CD1c-positive myeloid dendritic cell (primary cell): ENCODE measurements around the gene CDH4.
"Not testable (repeated sequence)": the region's sequence is repeated elsewhere in the genome, so short reads cannot be mapped to it uniquely, and the experiment has no call there.

Source experiments
- DNase-seq: peaks from one replicate; pipeline ENCODE4 v3.0.0-alpha.2; 2016; ENCODE audit errors: extremely low spot score

Gene CDH4

DNA sequence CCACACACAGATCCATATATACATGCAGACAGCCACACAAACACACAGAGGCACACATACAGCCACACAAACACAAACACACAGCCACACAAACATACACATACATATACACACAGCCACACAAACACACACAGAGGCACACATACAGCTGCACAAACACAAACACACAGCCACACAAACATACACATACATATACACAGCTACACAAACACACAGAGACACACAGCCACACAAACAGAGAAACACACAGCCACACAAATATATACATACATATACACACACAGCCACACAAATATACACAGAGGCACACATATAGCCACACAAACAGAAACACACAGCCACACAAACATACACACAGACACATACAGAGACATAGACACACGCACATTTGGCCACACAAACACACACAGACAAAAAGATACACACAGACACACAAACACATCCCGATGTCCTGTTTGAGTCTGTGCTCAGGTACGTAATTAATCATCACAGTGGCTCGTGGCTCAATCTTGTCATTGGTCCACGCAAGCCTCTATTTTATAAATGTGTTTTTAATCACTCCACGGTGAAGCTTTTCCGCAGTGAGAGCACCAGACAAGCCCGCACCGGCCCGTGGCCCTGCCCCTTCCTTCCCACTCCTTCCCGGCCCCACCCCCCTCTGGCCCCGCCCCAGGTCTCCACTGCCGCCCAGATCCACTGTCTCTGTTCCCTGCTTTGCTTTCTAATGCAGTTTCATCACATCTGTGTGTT lies 135.3 kb downstream of the CDH4 start:
- DNase-seq, result no peak

DNA sequence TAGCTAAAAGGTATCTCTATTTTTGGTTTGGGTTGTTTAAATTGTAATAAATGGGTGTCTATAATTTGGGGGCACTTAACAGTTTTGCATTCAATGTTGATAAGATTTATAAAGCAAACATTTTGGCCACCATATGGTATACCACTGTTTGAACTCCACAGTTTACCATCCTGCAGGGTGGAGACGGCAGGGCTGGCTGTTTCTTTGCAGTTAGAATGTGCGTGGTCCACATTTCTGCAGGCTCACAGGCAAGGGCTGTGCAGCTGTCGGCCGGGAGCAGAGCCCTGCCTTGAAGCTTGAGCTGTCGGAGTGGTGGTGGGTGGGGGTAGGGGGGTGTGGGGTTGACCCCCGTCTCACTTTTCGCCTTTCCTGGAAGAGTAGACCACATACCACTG lies 135.9 kb downstream of the CDH4 start:
- no peak for DNase-seq

DNA sequence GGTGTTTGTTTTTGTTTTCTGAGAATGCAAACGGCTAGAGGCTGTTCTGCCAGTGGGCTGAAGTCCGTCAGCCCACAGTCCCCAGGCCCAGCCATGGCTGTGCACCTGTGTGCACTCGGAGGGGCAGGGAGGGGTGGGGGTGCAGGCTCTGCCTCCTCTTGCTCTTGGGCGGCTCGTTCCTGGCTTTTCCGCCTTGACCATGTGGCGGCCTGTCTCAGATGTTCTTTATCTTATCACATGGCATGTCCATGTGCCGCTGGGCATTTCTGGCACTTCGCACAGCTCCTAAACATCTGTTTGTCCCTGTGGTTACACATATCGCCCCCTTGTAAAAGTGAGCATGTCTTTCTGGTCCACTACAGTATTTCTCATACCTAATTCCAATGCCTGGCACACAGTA lies 137.0 kb downstream of the CDH4 start:
- no peak for DNase-seq

DNA sequence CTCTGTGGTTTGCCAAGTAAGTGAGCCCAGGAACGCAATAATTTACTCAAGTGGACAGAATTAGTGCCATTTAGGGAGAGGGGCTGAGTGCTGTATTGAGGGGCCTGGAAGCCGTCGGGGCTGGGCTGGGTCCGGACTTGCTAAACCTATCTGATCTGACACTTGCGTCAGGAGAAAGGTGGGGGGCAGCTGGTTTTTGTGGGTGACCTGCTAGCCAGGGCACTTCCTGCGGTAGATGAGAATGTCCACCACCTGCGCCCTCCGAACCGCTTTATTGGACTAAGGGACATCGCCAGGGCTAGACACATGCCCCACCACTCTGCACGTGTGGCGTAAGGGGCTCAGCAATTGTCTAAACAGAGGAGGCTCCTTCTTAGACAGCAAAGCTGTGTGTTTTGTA lies 139.1 kb downstream of the CDH4 start:
- DNase-seq, result no peak

DNA sequence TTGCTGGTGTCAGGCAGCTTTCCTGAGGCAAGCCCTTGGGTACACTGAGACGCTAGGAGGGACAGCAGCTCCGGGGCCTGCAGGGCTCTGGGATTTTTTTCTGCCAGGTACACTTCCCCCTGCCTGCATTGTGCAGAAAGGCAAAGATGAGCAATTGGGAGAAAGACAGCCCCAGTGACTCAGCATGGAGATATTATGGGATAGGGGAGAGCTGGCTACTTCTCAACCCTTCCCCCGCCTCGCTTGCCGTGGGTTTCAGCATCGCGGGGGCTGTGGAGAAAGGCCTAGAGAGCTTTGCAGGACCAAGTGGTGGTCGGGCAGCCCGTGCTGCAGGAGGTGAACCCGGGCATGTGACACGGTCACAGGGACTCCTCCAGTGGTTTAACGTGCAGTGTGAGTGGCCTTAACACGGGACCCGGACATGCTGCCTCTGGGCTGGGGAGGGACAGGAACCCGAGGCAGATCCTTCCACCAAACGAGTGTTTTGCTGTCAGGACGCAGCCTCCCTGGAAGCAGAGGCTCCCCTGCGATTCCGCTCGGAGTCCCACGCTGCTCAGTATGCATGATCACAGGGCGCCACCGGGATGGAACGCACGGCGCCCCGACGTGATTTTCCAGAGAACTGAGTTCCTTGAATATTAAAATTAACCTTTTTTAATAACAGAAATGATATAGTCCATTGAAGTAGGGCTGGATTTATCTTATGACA lies 139.9 kb downstream of the CDH4 start:
- no peak for DNase-seq

DNA sequence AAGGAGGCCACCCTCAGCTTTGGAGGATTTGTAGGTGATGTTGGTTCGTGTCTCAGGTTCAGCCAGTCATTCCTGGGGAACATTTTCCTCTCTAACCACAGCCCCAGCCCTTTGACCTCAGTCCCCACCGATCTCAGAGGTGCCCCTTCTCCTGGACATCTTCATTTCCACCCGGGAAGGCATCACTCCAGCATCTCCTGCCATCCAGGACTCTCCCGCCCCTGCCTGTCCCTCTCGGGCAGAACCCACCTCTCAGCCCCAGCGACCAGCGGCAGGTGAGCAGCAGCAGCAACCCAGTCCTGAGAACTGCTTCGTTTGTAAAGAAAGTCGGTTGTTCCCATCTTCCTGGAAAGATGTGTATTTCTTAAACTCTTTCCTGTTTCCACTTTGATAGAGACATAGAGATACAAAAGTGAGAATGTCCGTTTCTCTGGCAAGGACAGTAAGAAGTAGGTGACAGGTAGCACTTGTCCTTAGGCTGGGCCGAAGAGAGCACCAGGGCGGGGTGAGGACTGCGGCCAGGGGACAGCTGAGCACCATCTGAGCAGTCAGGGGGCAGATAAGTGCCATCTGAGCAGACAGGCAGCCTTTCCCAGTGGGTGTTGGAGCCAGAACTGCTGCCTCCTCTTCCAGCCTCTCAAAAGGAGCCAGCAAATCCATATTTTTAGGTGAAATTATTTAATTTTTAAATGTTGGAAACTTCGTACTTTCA lies 142.2 kb downstream of the CDH4 start:
- DNase-seq, result no peak

DNA sequence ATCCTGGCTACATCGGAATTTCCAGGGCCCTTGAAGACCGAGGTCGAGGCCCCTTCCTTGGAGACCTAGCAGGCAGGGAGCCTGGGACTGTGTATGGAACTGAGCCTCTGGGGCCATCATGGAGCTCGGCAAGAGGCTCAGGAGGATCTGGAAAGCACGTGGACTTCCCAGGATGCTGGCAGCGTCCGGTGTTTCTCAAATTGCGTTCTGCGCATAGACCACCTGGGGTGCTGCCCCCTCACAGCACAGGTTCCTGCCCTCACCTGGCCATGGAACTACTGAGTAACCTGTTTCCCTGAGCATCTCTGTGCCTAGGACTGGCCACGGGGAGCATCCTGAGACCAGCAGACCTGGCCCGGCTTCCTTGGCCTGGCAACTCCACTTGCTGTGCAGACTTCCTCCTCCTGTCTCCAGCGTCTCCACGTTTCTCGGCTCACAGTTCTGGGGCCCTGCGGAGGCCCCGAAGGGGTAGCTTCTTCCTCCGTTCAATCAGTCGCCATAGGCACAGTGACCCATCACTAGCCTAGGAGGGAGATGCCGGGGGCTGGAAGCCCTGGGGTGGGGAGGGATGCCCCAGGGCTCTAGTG lies 144.3 kb downstream of the CDH4 start:
- DNase-seq, result no peak

DNA sequence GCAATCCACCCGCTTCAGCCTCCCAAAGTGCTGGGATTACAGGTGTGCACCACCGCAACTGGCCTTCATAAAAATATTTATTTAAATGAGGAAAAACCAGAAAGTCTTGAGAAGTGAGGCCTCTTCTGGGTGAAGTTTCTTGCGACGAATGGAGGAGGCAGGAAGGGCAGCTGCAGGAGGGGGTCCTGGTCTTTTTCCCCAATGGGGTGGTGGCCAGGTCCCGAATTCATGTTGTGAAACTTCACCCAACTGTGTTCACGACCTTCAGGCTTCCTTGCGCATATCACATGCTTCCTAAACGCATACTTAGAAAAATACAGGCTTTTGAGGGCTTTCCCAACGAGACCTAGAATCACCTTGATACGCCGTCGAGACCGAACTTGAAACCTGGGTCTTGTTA lies 145.1 kb downstream of the CDH4 start:
- DNase-seq, result no peak

DNA sequence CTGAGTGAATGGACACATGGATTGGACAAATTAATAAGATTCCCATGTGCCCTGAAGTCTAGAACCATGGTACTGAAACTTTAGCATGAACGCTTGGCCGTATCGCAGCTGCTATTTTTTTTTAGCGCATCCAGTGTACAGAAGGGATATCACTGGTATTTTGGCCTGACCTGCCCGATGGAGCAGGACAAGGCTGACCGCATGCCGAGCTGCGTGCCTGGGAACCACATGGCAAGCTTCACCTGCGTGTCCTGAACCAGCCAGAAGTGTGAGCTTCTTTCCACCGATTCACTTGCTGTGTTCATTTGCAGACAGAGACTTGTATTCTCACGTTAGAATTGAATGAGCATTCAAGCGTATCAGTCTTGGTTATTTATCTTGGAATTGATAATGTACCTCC lies 145.7 kb downstream of the CDH4 start:
- DNase-seq, result no peak

DNA sequence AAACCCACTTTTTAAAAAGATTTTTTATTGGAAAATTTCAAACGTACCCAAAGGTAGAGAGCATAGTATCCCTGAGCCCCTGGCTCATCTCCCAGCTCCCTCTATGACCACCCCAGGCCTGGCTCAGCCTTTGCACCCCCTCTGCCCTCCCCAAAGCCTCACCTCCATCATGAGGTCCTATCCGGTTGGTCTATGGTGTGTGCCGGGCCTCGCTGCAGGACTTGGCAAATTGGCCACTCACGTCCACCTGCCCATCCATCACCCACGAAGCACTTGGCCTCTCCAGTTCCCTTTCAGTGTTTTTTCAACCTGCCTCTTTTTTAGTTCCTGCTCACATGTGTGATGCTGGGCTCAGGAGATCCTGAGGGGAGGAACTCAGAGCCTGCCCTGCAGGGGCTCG lies 147.4 kb downstream of the CDH4 start:
- no peak for DNase-seq

DNA sequence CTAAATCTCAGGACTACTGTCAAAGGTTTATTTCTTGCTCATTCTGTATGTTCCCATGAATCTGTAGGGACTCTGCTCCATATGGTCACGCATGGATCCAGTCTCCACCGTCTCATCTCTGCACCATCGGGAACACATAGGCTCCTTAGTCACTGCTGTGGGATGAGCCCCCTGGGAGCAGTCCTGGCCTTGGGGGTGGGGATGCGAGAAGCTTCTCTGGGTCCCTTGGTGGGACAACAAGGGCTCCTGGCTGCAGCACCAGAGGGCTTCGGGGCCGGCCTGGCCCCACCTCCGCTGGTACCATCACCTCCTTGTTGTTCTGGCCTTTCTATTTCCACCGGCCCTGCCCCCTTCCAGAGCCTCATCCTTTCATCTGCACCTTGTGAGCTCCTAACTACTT lies 148.4 kb downstream of the CDH4 start:
- DNase-seq, result no peak

DNA sequence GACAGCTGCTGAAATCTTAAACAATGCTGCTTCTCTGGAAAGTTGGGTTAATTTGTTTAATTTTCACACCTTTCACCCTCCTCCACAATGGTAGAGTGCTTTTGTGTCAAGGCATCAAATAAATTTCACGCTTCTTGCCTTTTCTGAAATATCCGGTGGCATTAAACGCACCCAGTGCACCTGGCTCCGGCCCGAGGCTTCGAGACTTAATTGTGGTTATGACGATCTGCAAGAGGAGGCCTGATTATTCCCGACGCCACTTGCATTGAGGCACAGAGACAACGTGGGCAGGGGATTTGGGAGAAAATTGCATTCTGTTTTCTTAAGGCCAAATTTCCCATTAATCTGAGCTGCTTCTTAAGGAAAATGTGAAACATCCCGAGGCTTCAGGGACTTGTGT lies 152.2 kb downstream of the CDH4 start:
- no peak for DNase-seq

DNA sequence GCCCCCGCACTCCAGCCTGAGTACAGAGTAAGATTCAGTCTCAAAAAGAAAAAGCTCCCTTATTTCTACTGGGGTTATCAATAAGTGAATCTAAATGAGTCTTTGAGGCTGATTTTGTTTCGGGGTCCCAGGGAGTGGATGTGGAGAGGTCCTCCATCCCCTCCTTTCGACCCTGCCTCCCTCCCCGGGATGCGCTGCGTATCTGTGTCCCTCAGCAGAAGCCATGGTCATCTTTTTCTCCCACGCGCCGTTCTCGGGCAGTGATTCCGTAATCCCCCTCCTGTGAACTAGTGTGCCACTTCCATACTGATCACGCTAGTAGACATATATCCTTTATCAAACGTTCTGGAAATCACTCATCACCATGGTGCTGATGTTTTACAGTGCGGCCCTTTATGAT lies 152.9 kb downstream of the CDH4 start:
- no peak for DNase-seq

DNA sequence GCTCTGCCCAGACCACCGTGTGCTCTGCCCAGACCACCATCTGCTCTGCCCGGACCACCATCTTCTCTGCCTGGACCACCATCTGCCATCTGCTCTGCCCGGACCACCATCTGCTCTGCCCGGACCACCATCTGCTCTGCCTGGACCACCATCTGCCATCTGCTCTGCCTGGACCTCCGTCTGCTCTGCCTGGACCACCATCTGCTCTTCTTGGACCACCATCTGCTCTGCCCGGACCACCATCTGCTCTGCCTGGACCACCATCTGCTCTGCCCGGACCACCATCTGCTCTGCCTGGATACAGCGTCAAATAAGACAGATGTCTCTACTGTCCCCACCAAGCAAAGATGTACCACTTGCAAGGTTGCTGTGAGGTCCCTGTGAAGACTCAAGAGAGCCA lies 154.7 kb downstream of the CDH4 start:
- not testable (repeated sequence) for DNase-seq

DNA sequence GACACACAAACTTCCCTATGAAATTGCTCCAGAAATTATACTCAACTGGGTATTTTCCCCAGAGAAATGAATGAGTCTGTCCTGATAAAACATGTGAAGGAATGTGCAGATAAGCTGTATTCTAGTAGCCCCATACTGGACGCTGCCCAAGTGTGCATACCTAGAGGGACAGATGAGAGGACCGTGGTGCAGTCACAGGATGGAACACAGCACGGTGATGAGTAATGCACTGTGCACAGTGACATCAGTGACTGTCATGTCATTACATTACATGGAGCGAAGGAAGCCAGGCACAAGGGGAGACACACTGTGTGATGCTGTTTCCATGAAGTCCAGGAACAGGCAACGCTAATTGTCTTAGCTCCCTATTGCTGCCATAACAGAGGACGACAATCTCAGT lies 155.5 kb downstream of the CDH4 start:
- no peak for DNase-seq

DNA sequence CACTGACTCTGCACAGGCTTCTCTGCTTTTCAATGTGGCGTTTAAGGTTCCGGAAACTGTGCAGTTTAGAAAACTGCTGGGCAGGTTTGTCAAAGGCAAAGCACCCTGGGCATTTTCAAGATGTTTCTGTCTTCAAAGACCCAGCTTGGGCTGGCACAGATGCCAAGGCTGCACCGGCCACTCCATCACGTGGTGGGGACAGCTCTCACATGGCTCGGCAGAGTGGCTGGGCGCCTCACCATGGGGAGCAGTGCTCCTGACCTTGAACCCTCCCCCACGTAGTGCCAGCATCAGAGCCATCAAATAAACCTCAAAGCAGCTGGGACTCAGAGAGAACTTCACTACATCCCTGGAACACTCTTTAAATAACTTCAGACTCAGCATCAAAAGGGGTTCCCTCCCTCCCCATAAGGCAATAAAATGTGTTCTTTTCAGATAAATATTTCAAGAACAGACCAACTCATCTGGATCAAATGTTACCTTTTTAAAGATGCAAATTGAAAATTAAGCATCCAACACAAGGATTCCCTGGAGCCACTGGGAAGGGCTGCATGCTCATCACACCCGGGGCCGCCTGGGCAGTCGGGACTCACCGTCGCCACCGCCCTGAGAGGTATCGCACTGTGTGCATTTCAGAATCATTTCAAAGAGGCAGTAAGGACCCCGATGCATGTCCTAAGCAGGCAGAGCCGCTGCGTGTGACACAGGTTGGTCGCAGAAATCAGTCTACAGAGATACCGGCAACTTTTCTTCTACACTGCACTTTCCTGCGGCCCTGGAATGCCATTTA lies 157.1 kb downstream of the CDH4 start:
- no peak for DNase-seq

DNA sequence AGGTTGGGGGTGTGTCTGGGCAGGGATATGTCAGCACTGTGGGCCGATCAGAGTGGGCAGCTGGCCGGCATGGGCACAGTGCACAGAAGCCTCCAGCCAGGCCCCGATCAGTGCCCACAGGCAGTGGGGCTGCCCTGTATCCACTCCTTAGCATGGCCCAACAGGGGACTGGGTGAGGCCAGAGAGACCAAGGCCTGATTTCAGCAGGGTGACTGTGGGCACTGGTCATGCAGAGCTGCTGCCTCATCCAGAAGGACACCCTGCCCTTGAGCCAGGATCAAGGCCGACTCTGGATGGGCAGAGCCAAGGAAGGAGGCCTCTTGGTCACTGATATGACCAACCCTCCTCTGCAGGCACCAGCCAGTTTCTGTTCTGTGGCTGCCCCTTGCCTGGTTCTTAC lies 159.7 kb downstream of the CDH4 start:
- no peak for DNase-seq

DNA sequence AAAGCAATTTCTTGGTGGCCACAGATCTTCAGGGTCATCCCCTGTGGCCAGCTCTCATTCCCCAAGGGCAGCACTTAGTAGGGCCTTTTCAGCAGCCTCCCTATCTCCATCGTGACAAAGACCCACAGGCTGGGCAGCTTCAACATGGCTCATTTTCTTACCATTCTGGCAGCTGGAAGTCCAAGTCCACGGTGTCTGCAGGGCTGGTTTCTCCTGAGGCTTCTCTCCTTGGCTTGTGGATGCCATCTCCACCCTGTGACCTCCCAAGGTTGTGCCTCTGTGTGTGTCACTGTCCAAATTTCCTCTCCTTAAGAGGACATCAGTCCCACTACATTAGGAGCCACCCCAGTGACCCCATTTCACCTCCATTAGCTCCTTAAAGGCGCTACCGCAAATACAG lies 161.7 kb downstream of the CDH4 start:
- no peak for DNase-seq

DNA sequence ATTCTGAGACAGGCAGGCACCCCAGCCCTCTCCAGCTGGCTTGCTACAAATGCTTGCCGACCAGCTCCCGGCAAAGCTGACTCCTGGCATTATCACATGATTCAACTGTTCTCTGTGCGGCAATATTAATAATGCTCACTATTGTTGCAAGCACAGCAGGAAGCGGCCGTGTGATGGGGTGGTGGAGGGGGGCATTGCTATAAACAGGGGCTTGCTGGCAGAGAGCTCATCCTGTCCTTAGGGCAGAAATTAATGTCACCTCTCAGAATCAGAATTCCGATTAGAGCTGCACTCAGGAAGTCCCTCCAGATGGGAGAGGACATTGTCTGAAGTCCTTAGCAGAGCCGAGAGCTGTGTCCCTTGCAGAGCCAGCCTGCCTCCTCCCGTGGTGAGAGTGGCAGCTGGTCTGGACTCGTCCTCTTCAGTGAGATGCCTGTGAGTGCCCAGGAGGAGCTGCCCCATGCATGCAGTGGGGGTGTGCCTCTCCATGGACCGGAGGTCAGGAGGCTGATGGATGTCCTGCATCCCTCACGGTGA lies 162.5 kb downstream of the CDH4 start:
- no peak for DNase-seq

DNA sequence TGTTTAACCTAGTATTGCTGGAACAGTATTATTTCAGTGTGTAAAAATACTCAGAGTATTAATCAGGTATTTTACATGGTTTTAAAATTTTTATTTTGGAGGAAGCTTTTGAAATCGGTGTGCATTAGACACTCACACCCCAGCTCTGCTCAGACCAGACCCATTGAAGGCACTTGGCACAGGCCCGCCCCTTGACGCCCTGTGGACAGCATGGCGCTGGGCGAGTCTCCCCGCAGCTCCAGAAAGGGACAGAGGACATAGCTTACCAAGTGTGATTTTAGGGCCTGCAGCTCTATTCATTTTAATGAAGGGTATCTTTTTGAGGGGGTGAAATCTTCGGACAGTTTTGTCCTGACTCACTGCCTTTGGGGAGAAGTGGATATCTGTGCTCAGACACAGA lies 164.5 kb downstream of the CDH4 start:
- DNase-seq, result no peak

DNA sequence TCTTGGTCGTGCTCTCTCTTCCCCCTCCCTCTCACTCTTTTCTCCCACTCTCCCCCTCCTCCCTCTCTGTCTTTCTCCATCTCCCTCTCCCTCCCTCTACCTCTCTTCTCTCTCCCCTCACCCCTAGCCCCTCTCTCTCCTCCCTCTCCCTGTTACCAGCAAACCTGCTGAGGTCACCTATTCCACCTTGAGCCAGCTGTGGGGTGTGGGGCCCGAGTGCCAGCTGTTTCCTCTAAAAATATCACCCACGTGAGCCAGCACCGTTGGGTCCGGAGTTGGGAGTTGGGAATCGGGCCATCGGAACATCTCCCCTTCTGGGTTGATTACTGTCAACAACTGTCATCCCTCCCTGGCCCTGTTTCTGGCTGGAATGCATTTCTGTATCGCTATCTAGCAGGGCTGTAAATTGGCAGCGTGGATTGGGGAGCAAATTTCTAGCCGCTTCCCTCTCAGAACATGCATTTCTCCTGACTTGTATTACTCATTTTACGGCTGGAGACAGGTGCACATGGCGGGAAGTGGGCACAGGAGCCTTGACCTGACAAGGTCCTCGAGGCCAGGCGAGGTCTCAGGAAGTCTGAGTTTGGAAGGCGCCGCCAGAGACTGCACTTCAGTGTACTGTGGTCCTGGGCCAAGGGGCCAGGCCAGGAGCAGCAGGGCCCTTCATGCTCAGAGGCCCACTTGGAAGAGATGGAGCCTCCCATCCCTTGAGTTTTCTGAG lies 165.3 kb downstream of the CDH4 start:
- DNase-seq, result no peak
